DND-41 (cell line): ENCODE results near the gene OCSTAMP.

Experiments
- CTCF ChIP-seq: IDR thresholded peaks from 2 replicates; pipeline ENCODE4 v1.5.1; 2012; ENCODE audit warnings: borderline replicate concordance, low read length, moderate library complexity, mild to moderate bottlenecking; ENCODE audit not compliant: poor library complexity, severe bottlenecking; ENCODE audit errors: extremely low read depth
- EZH2 ChIP-seq: IDR thresholded peaks from 3 replicates; pipeline ENCODE4 v1.6.1; 2012; ENCODE audit warnings: borderline replicate concordance, low read depth, mild to moderate bottlenecking, moderate library complexity, low read length, inconsistent platforms; ENCODE audit not compliant: severe bottlenecking

DNA sequence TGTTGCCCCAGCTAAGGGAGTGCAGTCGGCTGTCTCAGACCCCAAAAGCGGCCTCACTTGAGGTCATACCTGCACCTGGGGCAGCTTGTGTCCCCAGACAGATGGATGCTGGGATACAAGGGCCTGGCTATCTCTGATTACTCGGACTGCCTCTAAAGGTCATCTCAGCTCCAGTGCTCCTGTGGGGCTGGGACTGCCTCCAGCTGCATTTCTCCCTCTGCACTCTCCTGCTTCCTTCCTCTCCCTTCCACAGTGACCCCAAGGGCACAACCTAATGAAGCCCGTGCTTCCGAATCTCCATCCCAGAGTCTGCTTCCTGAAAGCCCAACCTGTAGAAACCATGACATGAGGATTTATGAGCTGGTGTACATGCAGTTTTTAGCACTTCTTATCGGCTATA, 22.8 kb upstream of the OCSTAMP start:
- TF ChIP-seq CTCF (no peak), EZH2 (no peak)
